A549 (cell line): ENCODE measurements around the gene INPP4B. TPM values are rescaled to one million over a fixed set of nuclear protein-coding genes. Genes with fewer than 3 reads are reported as not detected.

Experiments
- ATAC-seq, 2 experiments: fragments of 200-7000 bp in 1 of 2; fragments of >200 bp in 1 of 2; cut with Nextera tagmentation in 1 of 2; cut with Tn5 transposase in 1 of 2; 3 replicates each; pipeline versions ENCODE4 v1.8.0 to v1.9.1; 2018 to 2020; ENCODE audit warnings: mild to moderate bottlenecking in 1 of 2, moderate library complexity in 1 of 2
- CTCF ChIA-PET: fragments of 300-600 bp; sonication (Branson Sonifier 250); formaldehyde crosslinking; extraction: SDS; loops from one replicate; lab custom pipeline; 2021; ENCODE audit warnings: antibody characterized with exemption, inconsistent platforms; lab: Yijun Ruan, JAX
- POLR2A ChIA-PET: fragments of 350-600 bp; formaldehyde crosslinking; extraction: SDS; loops from one replicate; lab custom pipeline; 2021; ENCODE audit warnings: antibody characterized with exemption, inconsistent platforms; lab: Yijun Ruan, JAX
- DNase-seq, 2 experiments: peaks; one replicate each; pipeline versions ENCODE4 v3.0.0 to v3.0.0-alpha.2; 2011 to 2016; ENCODE audit warnings: low read depth in 1 of 2, low spot score in 1 of 2
- FAIRE-seq: peaks from 2 replicates; lab custom pipeline; 2011; peaks lifted over from hg19 to GRCh38; lab: Jason Lieb, UNC
- H3K27ac ChIP-seq, 2 experiments: fragments of >200 bp; sonication (Bioruptor Twin); formaldehyde crosslinking; 3 replicates each; pipeline ENCODE4 v1.5.1; 2016 to 2017
- H3K4me1 ChIP-seq: fragments of >200 bp; sonication (Bioruptor Twin); formaldehyde crosslinking; 3 replicates; pipeline ENCODE4 v1.6.1; 2016
- H3K4me2 ChIP-seq: fragments of >200 bp; sonication (Bioruptor Twin); formaldehyde crosslinking; 3 replicates; pipeline ENCODE4 v1.6.1; 2016
- H3K4me3 ChIP-seq: fragments of >200 bp; sonication (Bioruptor Twin); formaldehyde crosslinking; 3 replicates; pipeline ENCODE4 v1.5.1; 2016
- H3K9me3 ChIP-seq: fragments of >200 bp; sonication (Bioruptor Twin); formaldehyde crosslinking; 3 replicates; pipeline ENCODE4 v1.6.1; 2016
- BHLHE40 ChIP-seq: IDR thresholded peaks from 2 replicates; pipeline ENCODE4 v1.6.1; 2012; ENCODE audit warnings: low read depth, low read length, inconsistent platforms
- CBX2 ChIP-seq: fragments of 200-600 bp; sonication (generic); IDR thresholded peaks from 2 replicates; pipeline ENCODE4 v1.6.1; 2016; ENCODE audit warnings: low read depth, mild to moderate bottlenecking, borderline replicate concordance
- CBX8 ChIP-seq: fragments of 200-600 bp; sonication (generic); IDR thresholded peaks from 2 replicates; pipeline ENCODE4 v1.6.1; 2016
- CEBPB ChIP-seq, 2 experiments: fragments of >200 bp in 1 of 2; sonication (Bioruptor Twin) in 1 of 2; formaldehyde crosslinking in 1 of 2; IDR thresholded peaks; 2 replicates each; pipeline ENCODE4 v1.6.1; 2012 to 2016
- CHD2 ChIP-seq: fragments of 150-350 bp; IDR thresholded peaks from 2 replicates; pipeline ENCODE4 v1.6.1; 2014; ENCODE audit warnings: low read length; ENCODE audit not compliant: partially characterized antibody
- CTCF ChIP-seq: fragments of >200 bp; sonication (Bioruptor Twin); formaldehyde crosslinking; IDR thresholded peaks from 3 replicates; pipeline ENCODE4 v1.5.1; 2016
- EP300 ChIP-seq, 2 experiments: fragments of >200 bp; sonication (Bioruptor Twin); formaldehyde crosslinking; IDR thresholded peaks; 2 replicates in 1 of 2; 3 replicates in 1 of 2; pipeline ENCODE4 v1.6.1; 2016 to 2017
- FOSL2 ChIP-seq, 2 experiments: fragments of 450-650 bp in 1 of 2; fragments of >200 bp in 1 of 2; sonication (Bioruptor Twin) in 1 of 2; formaldehyde crosslinking; IDR thresholded peaks; 2 replicates each; pipeline versions ENCODE4 v1.5.0 to v1.6.1; 2016 to 2020; ENCODE audit warnings: mild to moderate bottlenecking in 1 of 2, moderate library complexity in 1 of 2
- HEYL ChIP-seq: fragments of 250-450 bp; sonication (Bioruptor Pico); IDR thresholded peaks from 2 replicates; pipeline ENCODE4 v1.8.0; 2021; ENCODE audit warnings: mild to moderate bottlenecking, moderate library complexity
- HOXB13 ChIP-seq: fragments of 250-450 bp; sonication (Bioruptor Pico); IDR thresholded peaks from 2 replicates; pipeline ENCODE4 v1.5.0; 2020; ENCODE audit warnings: low read depth, mild to moderate bottlenecking, moderate library complexity
- HOXB5 ChIP-seq: fragments of 250-450 bp; sonication (Bioruptor Pico); IDR thresholded peaks from 2 replicates; pipeline ENCODE4 v1.5.0; 2020; ENCODE audit warnings: mild to moderate bottlenecking, moderate library complexity
- JUN ChIP-seq, 2 experiments: fragments of >200 bp; sonication (Bioruptor Twin); formaldehyde crosslinking; IDR thresholded peaks; 2 replicates in 1 of 2; 3 replicates in 1 of 2; pipeline ENCODE4 v1.6.1; 2016 to 2017
- JUNB ChIP-seq: fragments of >200 bp; sonication (Bioruptor Twin); formaldehyde crosslinking; IDR thresholded peaks from 2 replicates; pipeline ENCODE4 v1.6.1; 2016
- KDM1A ChIP-seq: fragments of 200-600 bp; sonication (generic); IDR thresholded peaks from 2 replicates; pipeline ENCODE4 v1.6.1; 2016; ENCODE audit warnings: low read depth, mild to moderate bottlenecking
- KDM5A ChIP-seq: fragments of 200-600 bp; sonication (generic); IDR thresholded peaks from 2 replicates; pipeline ENCODE4 v1.6.1; 2016; ENCODE audit warnings: antibody characterized with exemption, mild to moderate bottlenecking
- MAX ChIP-seq: IDR thresholded peaks from 2 replicates; pipeline ENCODE4 v1.6.1; 2012
- MAZ ChIP-seq: fragments of 150-350 bp; IDR thresholded peaks from 2 replicates; pipeline ENCODE4 v1.6.1; 2014; ENCODE audit warnings: antibody characterized with exemption, low read depth, low read length, borderline replicate concordance
- POLR2A ChIP-seq: IDR thresholded peaks from 2 replicates; pipeline ENCODE4 v1.6.1; 2012; ENCODE audit warnings: mild to moderate bottlenecking, low read length
- RARB ChIP-seq: fragments of 250-450 bp; sonication (Bioruptor Pico); IDR thresholded peaks from 2 replicates; pipeline ENCODE4 v1.8.0; 2021; ENCODE audit warnings: mild to moderate bottlenecking, moderate library complexity
- RNF2 ChIP-seq: fragments of 200-600 bp; sonication (generic); IDR thresholded peaks from 2 replicates; pipeline ENCODE4 v1.6.1; 2016; ENCODE audit warnings: low read depth, mild to moderate bottlenecking, antibody characterized with exemption, moderate library complexity, borderline replicate concordance
- TFCP2L1 ChIP-seq: fragments of 250-450 bp; sonication (Bioruptor Pico); IDR thresholded peaks from 2 replicates; pipeline ENCODE4 v1.5.0; 2021; ENCODE audit warnings: mild to moderate bottlenecking
- TP53 ChIP-seq: fragments of 250-450 bp; sonication (Bioruptor Pico); IDR thresholded peaks from 2 replicates; pipeline ENCODE4 v1.5.0; 2021; ENCODE audit warnings: mild to moderate bottlenecking, moderate library complexity
- USF2 ChIP-seq: fragments of 450-650 bp; IDR thresholded peaks from 2 replicates; pipeline ENCODE4 v1.6.1; 2014; ENCODE audit warnings: antibody characterized with exemption
- WGBS: methylation state at CpG from one replicate; pipeline ENCODE4 v1.1.6; 2017; ENCODE audit errors: missing lambda C conversion rate; 5-methylcytosine and 5-hydroxymethylcytosine counted together
- polyA plus RNA-seq, 4 experiments: library from polyadenylated mRNA; depleted of rRNA in 3 of 4; stranded (reverse); fragments of >200 nt; fragmentation: RNase III in 1 of 4; extraction: RNeasy Plus Mini Kit Qiagen cat#74134 plus additional on column Dnase treatment in 1 of 4; gene quantifications; 2 replicates in 3 of 4; 3 replicates in 1 of 4; pipeline ENCODE4 v1.2.3, GENCODE V29; 2011 to 2017
- TF ChIP-seq, protein P1 (sequence below): fragments of 250-450 bp; sonication (Bioruptor Pico); IDR thresholded peaks from 2 replicates; pipeline ENCODE4 v1.5.0; 2020; ENCODE audit warnings: low read depth, mild to moderate bottlenecking, moderate library complexity
- TF ChIP-seq, protein P2 (sequence below): fragments of 200-600 bp; sonication (generic); IDR thresholded peaks from 2 replicates; pipeline ENCODE4 v1.6.1; 2016; ENCODE audit warnings: antibody characterized with exemption, mild to moderate bottlenecking, moderate library complexity

INPP4B gene
- polyA plus RNA-seq, 2 of the 4 experiments (the other 2 are of a cell fraction): 7.2 to 14.9 TPM

DNA sequence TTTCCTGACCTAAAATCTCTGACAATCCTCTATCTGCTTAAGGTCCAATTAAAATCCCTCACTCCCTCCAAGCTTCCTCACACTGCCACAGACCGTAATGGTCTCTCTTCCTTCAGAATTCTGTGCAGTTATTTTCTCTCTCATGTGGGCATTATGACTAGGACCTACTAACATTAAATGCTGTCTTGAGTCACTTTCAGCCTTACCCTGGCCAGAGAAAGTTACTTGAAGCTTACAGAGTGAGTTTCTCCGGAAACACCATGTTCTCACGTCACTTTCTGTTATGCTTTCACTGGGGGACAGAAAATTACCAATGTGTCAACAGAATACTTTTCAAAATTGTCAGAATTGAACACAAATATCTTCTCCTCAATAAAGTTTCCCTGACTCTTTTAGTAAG, 271.8 kb downstream of the INPP4B start:
- Histone ChIP-seq H3K9me3 (no peaks in the 10 kb centered on the region), H3K27ac (no peak overlapping the region), H3K4me1 (peaks cover under 1% of the 10 kb centered on the region; the same call in 1 of the 3 replicates), H3K4me3 (no peak overlapping the region), H3K4me2 (no peak overlapping the region)
- ChIA-PET CTCF (no interaction called here), POLR2A (no interaction called here)
- FAIRE-seq (no peak), ATAC-seq (no peak), DNase-seq (no peak)
- TF ChIP-seq, protein P1, sequence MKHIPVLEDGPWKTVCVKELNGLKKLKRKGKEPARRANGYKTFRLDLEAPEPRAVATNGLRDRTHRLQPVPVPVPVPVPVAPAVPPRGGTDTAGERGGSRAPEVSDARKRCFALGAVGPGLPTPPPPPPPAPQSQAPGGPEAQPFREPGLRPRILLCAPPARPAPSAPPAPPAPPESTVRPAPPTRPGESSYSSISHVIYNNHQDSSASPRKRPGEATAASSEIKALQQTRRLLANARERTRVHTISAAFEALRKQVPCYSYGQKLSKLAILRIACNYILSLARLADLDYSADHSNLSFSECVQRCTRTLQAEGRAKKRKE: no peak
- TF ChIP-seq CEBPB (IDR thresholded peaks at IDR 0.05) (no peak), HEYL (no peak), FOSL2 (IDR thresholded peaks at IDR 0.05) (no peak), FOSL2 (CRISPR knock-in tag; IDR thresholded peaks at IDR 0.05) (no peak), RARB (CRISPR knock-in tag) (no peak), CBX8 (no peak), TFCP2L1 (CRISPR knock-in tag) (no peak), USF2 (no peak), JUN (IDR thresholded peaks at IDR 0.05) (no peak), MAZ (no peak), JUNB (no peak), HOXB5 (CRISPR knock-in tag) (no peak), CBX2 (no peak), KDM5A (no peak), RNF2 (no peak), MAX (no peak), CTCF (no peak)
- TF ChIP-seq, protein P2, sequence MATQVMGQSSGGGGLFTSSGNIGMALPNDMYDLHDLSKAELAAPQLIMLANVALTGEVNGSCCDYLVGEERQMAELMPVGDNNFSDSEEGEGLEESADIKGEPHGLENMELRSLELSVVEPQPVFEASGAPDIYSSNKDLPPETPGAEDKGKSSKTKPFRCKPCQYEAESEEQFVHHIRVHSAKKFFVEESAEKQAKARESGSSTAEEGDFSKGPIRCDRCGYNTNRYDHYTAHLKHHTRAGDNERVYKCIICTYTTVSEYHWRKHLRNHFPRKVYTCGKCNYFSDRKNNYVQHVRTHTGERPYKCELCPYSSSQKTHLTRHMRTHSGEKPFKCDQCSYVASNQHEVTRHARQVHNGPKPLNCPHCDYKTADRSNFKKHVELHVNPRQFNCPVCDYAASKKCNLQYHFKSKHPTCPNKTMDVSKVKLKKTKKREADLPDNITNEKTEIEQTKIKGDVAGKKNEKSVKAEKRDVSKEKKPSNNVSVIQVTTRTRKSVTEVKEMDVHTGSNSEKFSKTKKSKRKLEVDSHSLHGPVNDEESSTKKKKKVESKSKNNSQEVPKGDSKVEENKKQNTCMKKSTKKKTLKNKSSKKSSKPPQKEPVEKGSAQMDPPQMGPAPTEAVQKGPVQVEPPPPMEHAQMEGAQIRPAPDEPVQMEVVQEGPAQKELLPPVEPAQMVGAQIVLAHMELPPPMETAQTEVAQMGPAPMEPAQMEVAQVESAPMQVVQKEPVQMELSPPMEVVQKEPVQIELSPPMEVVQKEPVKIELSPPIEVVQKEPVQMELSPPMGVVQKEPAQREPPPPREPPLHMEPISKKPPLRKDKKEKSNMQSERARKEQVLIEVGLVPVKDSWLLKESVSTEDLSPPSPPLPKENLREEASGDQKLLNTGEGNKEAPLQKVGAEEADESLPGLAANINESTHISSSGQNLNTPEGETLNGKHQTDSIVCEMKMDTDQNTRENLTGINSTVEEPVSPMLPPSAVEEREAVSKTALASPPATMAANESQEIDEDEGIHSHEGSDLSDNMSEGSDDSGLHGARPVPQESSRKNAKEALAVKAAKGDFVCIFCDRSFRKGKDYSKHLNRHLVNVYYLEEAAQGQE: no peak
- 86% methylated on average over 3 of the region's 3 CpGs for WGBS

- WGBS: 81% methylated on average over 1 of the region's 1 CpG
- Histone ChIP-seq H3K4me2 (no peak overlapping the region), H3K27ac (no peak overlapping the region), H3K4me1 (peaks cover 20% of the 10 kb centered on the region; the same call in 2 of the 3 replicates), H3K9me3 (no peaks in the 10 kb centered on the region), H3K4me3 (no peak overlapping the region)
- ChIA-PET POLR2A (no interaction called here), CTCF (no interaction called here)
- ATAC-seq (no peak), FAIRE-seq (no peak), DNase-seq (no peak)
- TF ChIP-seq TFCP2L1 (CRISPR knock-in tag) (no peak), KDM1A (no peak), POLR2A (no peak), HOXB13 (CRISPR knock-in tag) (no peak), EP300 (IDR thresholded peaks at IDR 0.05) (no peak), RARB (CRISPR knock-in tag) (no peak), FOSL2 (IDR thresholded peaks at IDR 0.05) (no peak), FOSL2 (CRISPR knock-in tag; IDR thresholded peaks at IDR 0.05) (no peak), CHD2 (no peak), CTCF (no peak), BHLHE40 (no peak), TP53 (CRISPR knock-in tag) (no peak)
- TF ChIP-seq, protein P2: no peak
These were observed 274.0 kb downstream of the INPP4B start for GRCh38 chr4:142572071-142572470.
